GM19372 (cell line): ENCODE data around the gene TPSG1.
"Not testable (repeated sequence)": the region's sequence is repeated elsewhere in the genome, so short reads cannot be mapped to it uniquely, and the experiment has no call there.

Experiments used
- ATAC-seq: cut with Tn5 transposase; IDR thresholded peaks from one replicate; pipeline ENCODE4 v1.9.1; 2021; ENCODE audit warnings: mild to moderate bottlenecking, low read depth, moderate library complexity; ENCODE audit not compliant: unreplicated experiment

Gene TPSG1

GRCh38 chr16:1225051-1225451, at the start of gene TPSG1:
TSS of gene TPSG1 (minus strand) at chr16:1225268. CDS start at chr16:1225252, 16 bp downstream.
- ATAC-seq, result no peak

DNA sequence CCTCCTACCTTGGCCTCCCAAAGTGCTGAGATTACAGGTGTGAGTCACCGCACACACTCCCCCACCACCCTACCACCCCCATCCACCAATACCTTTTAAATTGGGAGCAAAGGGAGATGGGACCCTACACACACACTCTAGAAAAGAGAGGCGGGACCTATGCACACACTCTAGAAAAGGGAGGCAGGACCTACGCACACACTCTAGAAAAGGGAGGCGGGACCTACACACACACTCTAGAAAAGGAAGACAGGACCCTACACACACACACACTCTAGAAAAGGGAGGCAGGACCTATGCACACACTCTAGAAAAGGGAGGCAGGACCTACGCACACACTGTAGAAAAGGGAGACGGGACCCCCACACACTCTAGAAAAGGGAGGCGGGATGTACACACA, 49.7 kb upstream of the TPSG1 start:
- ATAC-seq, result no peak

DNA sequence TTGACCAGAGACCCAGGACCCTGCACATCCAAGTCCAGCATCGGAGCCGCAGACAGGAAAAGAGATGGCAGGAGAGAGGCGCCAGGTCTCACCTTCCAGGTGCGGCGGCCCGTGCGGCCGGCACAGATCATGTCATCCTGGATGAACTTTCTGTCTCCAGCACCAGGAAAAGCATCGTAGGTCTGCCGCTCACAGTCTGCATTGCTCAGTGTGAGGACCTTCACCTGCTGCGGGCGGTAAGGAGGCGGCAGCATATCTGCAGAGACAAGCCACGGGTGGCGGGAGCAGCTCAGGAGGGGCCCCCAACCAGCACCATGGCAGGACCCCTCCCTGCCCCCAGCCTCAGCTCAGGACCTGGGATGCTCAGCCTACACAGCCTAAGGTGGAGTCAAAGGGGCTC, 48.7 kb upstream of the TPSG1 start:
- no peak for ATAC-seq

DNA sequence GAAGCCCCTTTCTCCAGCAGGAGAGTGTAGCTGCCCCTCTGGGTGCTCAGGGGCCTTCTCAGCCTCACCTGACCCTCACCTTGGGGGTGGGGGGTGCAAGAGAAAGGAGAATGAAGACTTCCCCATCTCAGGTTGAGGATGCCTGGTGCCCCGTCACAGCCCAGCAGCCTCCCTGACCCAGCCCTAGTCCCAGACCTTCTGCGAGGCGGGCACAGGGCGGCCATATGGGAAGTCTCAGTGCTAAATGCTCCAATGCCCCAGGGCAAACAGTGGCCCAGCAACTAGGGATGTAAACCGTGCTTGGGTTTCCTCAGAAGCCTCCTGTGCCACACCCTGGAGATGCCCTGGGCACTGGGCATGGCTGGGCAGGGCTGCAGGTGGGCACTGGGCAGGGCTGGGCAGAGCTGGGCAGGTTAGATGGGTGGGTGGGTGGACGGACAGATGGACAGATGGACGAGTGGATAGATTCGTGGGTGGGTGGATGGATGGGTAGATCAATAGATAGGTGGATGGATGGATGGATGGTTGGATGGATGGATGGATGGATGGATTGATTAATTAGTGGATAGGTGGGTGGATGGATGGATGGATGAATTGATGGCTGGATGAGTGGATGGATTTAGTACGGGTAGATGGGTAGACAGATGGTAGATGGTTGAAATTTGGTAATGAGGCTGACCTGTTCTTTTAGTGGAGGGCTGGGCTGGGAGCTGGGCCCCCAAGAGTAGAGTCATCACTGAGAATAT, 47.6 kb upstream of the TPSG1 start:
- no peak for ATAC-seq

GRCh38 chr16:1271724-1272413, 46.8 kb upstream of the TPSG1 start:
- ATAC-seq, result not testable (repeated sequence)

GRCh38 chr16:1271380-1271723, 46.3 kb upstream of the TPSG1 start:
- no peak for ATAC-seq

GRCh38 chr16:1269418-1269817, 44.4 kb upstream of the TPSG1 start:
- not testable (repeated sequence) for ATAC-seq

DNA sequence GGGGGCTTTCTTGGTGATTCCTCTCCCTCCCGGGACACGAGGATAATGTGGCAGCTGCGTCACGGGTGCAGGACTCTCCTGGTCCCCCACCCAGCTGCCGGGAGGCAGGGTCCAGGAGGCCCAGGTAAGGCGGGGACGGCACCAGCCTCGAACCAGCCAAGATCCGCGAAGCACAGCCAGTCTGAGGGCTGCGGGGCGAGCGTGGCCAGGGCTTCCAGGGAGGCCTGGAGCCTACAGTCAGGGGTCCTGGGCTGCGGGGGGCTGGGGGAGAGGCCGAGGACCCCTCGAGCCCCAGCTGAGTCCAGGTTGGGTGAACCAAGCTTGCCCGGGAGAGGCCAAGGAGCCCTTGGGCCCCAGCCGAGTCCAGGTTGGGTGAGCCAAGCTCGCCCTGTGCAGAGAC, 40.8 kb upstream of the TPSG1 start:
- ATAC-seq, result no peak

DNA sequence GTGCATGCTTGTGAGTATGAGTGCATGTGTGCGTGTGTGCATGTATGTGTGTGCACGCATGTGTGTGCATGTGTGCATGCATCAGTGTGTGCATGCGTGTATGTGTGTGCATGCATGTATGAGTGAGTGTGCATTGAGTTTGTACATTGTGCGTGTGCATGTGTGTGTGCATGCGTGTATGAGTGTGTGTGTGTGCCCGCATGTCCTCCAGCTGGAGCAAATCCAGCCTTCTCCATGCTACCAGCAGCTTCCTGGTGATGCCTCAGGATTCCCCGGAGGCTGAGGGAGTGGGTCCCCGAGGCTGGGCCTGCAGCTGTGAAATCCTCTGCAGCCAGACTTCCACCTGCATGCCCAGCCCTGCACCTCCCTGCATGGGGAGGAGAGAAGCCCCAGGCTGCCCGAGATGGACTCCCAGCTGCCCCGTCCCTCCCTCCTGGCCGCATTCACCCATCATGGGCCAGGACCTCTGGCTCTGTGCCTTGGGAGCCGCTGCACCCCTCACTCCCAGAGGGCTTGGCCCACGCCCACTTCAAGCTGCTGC, 40.1 kb upstream of the TPSG1 start:
- ATAC-seq, result no peak

DNA sequence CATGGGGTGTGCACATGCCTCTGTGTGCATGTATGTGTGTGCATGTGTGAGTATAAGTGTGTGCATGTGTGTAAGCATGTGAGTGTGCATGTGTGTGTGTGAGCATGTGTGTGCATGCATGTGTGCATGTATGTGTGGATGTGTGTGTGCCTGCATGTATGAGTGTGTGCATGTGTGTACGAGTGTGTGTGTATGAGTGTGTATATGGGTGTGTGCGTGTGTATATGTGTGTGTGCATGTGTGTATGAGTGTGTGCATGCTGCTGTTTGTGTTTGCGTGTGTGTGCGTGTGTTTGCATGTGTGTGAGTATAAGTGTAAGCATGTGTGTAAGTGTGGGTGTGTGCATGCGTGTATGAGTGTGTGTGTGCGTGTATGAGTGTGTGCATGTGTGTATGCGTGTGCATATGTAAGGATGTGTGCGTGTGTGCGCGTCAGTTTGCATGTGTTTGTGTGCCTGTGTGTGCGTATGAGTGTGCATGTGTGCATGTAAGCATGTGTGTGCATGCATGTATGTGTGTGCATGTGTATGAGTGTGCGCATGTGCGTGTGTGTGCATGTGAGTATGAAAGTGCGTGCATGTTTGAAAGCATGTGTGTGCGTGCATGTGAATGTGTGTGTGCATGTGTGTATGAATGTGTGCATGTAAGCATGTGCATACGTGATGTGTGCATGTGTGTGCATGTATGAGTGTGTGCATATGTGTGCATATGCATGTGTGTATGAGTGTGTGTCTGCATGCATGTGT, 39.4 kb upstream of the TPSG1 start:
- ATAC-seq, result no peak

DNA sequence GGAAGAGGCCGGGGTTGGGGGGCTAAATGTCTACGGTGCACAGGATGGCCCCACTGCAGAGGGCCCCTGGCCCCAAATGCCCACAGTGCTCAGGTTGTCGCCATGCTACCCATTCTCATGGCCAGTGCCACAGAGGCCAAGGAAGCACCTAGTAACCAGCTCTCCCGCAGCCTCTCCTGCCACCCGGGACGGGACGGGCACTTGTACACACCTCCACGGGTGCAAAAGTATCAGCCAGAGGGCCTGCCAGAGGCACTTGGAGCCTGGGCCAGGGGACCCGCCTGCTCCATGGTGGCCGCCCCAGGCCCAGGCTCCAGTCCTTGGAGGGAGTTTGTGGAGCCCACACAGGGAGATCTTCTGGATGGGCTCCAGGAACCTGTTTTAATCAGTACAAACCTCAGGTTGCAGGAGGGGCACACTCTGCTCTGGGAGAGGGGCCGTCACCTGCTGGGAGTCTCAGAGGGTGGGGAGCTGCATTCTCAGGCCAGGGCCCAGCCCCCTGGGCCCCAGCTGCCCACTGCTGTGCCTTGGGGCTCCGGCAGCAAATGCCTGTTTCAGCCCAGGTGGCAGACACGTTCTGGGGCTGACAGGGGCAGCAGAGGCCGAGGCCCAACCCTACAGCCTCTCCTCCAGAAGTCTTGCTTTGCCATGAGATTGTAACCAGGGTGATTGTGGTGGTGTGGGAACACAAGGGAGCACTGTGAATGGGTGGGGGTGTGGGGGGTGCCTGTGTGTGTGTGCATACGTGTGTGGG, 38.7 kb upstream of the TPSG1 start:
- no peak for ATAC-seq

DNA sequence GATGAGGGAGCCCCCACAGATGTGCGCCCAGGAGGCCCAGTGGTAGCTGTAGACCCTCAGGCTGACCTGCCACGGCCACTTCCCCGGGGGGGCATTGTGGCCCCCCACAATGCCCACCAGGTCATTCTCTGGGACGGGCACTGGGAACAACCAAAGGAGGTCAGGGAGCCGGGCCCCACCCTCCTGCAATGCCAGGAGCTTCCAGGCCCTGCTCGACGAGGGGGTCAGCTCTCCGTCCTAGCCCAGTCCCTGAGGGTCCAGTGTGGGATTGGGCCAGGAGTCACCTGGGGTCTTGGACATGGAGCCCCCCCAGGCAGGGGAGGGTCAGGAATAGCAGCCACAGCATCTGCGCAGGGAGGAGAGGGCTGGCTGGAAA, 37.8 kb upstream of the TPSG1 start:
- no peak for ATAC-seq

- ATAC-seq, result no peak
Measured at GRCh38 chr16:1262210-1262845, 37.3 kb upstream of the TPSG1 start.

DNA sequence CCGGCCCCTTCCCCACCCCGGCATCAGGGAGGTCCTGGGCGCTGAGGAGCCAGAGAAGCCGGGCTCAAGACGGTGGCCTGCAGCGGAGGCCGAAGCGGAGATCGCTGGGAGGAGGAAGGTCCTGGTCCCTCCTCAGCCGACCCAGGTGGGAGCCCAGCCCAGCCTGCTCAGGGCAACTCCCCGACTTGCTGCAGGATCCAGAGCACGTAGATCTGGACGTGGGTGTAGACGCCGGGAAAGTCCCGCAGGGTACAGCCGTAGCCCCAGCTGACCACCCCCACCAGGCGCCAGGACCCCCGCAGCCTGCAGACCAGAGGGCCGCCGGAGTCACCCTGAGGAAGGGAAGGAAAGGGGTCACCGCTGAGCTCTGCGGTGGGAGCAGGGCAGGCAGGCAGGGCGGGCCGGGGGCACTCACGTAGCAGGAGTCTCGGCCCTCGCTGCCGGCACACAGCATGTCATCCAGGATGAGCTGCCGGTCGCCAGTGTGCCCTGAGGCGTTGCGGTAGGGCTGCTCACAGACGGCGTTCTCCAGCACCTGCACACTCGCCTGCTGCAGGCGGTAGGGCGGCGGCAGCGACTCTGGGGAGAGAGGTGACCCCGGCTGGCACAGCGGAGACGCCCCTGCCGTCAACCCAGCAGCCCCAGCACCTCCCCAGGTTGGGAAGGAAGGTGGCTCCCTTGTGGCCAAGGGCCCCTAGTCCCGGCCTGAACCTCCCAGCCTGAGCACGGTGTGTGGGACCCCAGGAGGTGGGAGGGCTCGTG, 36.2 kb upstream of the TPSG1 start:
- ATAC-seq, result no peak

GRCh38 chr16:1260101-1260680, 35.1 kb upstream of the TPSG1 start:
- no peak for ATAC-seq

GRCh38 chr16:1259760-1260068, 34.6 kb upstream of the TPSG1 start:
- no peak for ATAC-seq

DNA sequence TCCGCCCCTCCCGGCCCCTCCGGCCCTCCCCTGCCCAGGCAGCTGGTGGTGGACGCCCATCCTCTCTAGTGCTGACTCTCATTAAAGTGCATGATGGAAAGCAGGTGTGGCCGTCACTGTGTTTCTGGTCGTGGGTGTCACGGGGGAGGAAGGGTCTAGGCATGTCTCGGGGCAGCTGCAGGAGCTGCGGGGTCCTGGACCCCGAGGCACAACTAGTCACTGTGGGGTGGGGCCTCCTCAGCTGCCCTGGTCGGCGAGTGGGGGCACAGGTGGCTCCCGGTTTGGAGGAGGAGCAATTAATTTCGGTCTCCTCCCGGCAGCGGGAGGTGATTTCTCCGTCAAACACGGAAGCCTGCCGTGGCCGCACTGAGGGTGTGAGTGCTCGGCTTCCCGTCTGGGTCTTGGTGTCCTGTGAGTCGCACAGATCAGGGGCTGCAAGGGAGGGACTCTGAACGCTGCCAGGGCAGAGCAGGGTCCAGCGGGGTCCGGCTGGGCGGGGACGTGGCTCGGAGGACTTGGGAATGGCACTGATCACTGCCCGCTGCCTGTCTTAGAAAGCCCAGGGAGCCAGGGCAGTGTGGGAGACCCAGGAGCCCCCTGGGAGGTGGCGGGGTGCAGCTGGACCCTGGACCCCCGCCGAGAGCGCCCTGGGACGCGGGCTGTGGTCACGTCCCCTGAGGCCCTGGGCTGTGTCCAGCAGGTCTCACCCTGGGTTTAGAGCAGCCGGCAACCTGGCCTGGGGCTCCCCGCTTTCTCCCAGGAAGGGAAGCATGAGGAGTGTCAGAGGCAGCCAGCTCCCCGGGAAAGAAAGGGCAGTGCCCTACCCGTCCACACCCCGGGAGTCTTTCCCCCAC, 34.1 kb upstream of the TPSG1 start:
- ATAC-seq, result no peak

- no peak for ATAC-seq
Measured at GRCh38 chr16:1258225-1258600, 33.1 kb upstream of the TPSG1 start.
